ENCODE measurements around the gene METTL21A.

METTL21A gene

DNA sequence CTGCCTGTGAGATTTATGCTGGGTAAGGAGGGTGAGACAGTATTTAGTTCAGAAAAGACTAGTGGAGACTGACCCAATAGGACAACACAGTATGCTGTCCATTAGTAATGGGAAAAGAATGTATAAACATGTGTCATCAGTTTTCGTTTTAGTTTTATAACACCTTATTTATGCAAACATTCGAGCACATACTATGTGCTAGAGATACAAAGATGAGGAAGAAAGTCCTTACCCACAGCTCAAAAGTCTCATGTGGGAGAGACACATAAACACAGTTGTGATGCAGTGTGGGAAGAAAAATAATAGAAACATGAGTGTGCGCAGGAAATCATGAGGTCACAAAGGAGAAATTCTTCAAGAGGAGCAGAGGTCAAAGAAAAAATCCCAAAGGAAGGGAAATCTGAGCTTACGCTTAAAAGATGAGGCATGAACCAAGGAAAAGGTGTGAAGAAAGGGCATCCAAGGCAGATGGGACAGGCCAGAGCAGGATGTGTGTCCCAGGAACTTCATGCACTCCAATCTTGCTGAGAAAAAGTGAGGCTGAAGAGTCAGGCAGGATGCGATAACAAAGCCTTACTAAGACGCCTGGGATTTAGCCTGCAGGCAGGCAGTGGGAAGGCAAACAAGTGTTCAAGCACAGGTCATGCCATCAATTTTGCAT, 8.1 kb downstream of the METTL21A start:
- H3K4me3 ChIP-seq (ENCODE audit: severe bottlenecking): no peak overlapping the region
- H3K27ac ChIP-seq (ENCODE audit: poor library complexity, severe bottlenecking): peak overlapping the region; percentile 92
- TF ChIP-seq, protein P1, sequence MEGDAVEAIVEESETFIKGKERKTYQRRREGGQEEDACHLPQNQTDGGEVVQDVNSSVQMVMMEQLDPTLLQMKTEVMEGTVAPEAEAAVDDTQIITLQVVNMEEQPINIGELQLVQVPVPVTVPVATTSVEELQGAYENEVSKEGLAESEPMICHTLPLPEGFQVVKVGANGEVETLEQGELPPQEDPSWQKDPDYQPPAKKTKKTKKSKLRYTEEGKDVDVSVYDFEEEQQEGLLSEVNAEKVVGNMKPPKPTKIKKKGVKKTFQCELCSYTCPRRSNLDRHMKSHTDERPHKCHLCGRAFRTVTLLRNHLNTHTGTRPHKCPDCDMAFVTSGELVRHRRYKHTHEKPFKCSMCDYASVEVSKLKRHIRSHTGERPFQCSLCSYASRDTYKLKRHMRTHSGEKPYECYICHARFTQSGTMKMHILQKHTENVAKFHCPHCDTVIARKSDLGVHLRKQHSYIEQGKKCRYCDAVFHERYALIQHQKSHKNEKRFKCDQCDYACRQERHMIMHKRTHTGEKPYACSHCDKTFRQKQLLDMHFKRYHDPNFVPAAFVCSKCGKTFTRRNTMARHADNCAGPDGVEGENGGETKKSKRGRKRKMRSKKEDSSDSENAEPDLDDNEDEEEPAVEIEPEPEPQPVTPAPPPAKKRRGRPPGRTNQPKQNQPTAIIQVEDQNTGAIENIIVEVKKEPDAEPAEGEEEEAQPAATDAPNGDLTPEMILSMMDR (IDR thresholded peaks at IDR 0.05; ENCODE audit: poor library complexity, severe bottlenecking): no peak
- peaks cover 51% of the 10 kb centered on the region for H3K36me3 ChIP-seq (ENCODE audit: low read depth)
- H3K4me1 ChIP-seq (ENCODE audit: insufficient read depth, poor library complexity, severe bottlenecking): peaks cover 22% of the 10 kb centered on the region
- ATAC-seq (ENCODE audit: low read depth): peak; percentile 81
- no peaks in the 10 kb centered on the region for H3K27me3 ChIP-seq (ENCODE audit: insufficient read depth, poor library complexity, severe bottlenecking)
- H3K9me3 ChIP-seq (ENCODE audit: severe bottlenecking): no peaks in the 10 kb centered on the region
- peak; percentile 75 for DNase-seq (ENCODE audit: low spot score)

DNA sequence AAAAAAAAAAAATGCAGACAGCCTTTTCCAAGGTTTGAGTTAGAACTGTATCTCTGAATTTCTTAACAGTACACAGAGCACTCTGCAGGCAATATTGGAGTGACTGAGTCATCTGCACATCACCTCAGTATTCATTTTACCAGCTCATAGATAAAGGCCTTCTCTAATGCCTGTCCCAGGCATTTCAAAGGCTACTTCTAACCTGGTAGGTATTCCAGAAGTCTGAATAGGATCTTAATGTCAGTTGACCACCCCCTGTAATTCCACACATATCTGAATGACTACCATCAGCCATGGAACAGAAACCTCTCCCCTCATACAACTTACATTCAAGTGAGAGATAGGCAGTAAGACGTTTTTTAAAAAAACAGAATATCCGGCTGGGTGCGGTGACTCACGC, 9.0 kb downstream of the METTL21A start:
- DNase-seq (ENCODE audit: low spot score) (no peak), ATAC-seq (ENCODE audit: low read depth) (peak; percentile 61)
- Histone ChIP-seq H3K36me3 (ENCODE audit: low read depth) (peaks cover 49% of the 10 kb centered on the region), H3K9me3 (ENCODE audit: severe bottlenecking) (no peaks in the 10 kb centered on the region), H3K27ac (ENCODE audit: poor library complexity, severe bottlenecking) (peak overlapping the region; percentile 92), H3K27me3 (ENCODE audit: insufficient read depth, poor library complexity, severe bottlenecking) (no peaks in the 10 kb centered on the region), H3K4me3 (ENCODE audit: severe bottlenecking) (no peak overlapping the region), H3K4me1 (ENCODE audit: insufficient read depth, poor library complexity, severe bottlenecking) (peaks cover 22% of the 10 kb centered on the region)
- TF ChIP-seq, protein P1 (IDR thresholded peaks at IDR 0.05; ENCODE audit: poor library complexity, severe bottlenecking): no peak

DNA sequence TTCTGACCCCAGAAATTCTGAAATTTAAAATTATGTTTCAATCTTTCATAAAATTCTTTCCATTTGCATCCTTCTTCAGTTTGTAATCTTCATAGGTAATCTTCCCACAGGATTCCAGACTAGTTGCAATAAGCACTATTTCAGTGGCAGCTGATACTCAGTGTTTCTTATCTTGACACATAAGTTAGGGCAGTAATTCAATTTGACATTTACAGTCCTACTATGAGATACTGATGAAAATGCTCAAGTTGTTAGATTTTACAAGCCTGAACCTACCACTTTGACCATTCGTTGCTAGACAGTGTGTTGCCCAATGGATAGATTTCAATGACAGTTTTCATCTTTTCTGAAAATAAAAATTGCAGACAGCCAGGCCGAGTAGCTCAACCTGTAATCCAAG, 10.4 kb downstream of the METTL21A start:
- TF ChIP-seq, protein P1 (IDR thresholded peaks at IDR 0.05; ENCODE audit: poor library complexity, severe bottlenecking): no peak
- ATAC-seq (ENCODE audit: low read depth) (no peak), DNase-seq (ENCODE audit: low spot score) (no peak)
- Histone ChIP-seq H3K36me3 (ENCODE audit: low read depth) (peaks cover 36% of the 10 kb centered on the region), H3K4me1 (ENCODE audit: insufficient read depth, poor library complexity, severe bottlenecking) (peaks cover 22% of the 10 kb centered on the region), H3K27me3 (ENCODE audit: insufficient read depth, poor library complexity, severe bottlenecking) (no peaks in the 10 kb centered on the region), H3K27ac (ENCODE audit: poor library complexity, severe bottlenecking) (no peak overlapping the region), H3K4me3 (ENCODE audit: severe bottlenecking) (no peak overlapping the region), H3K9me3 (ENCODE audit: severe bottlenecking) (no peaks in the 10 kb centered on the region)

DNA sequence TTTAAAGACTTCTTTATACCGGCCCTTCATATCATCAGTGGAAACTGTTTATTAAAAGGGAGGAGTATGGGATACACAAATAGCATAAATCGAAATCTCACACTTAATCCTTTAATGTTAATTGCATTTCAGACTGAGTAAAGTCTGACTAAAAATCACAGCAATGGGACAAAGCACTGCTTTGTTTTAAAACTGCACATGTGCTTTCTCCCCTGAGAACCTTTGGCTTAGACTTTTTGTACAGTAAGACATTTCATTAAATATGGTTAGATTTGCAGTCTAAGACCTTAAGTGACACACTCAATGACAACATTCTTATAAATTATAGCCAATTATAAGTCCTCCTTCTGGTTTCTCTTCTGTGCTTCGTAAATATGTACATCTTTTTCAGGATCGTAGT, 12.5 kb downstream of the METTL21A start:
- H3K9me3 ChIP-seq (ENCODE audit: severe bottlenecking): no peaks in the 10 kb centered on the region
- no peak for ATAC-seq (ENCODE audit: low read depth)
- TF ChIP-seq, protein P1 (IDR thresholded peaks at IDR 0.05; ENCODE audit: poor library complexity, severe bottlenecking): no peak
- H3K4me1 ChIP-seq (ENCODE audit: insufficient read depth, poor library complexity, severe bottlenecking): peaks cover 15% of the 10 kb centered on the region
- H3K27ac ChIP-seq (ENCODE audit: poor library complexity, severe bottlenecking): no peak overlapping the region
- H3K27me3 ChIP-seq (ENCODE audit: insufficient read depth, poor library complexity, severe bottlenecking): no peaks in the 10 kb centered on the region
- no peak for DNase-seq (ENCODE audit: low spot score)
- peaks cover 25% of the 10 kb centered on the region for H3K36me3 ChIP-seq (ENCODE audit: low read depth)
- H3K4me3 ChIP-seq (ENCODE audit: severe bottlenecking): no peak overlapping the region

DNA sequence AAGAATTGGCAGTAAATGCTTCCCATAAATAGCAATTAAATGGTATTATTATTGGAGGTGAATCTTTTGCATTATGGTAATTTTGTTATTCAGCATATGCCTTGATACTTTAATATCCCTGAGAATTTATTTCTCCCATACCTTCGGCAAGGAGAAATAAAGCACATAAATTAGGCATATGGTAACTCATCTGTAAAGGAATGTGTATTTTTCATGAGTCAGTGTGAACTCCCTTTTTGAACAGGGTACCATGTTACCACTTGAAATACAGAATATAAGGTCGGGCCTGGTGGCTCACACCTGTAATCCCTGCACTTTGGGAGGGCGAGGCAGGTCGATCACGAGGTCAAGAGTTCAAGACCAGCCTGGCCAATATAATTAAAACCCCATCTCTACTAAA, 18.4 kb downstream of the METTL21A start:
- Histone ChIP-seq H3K27me3 (ENCODE audit: insufficient read depth, poor library complexity, severe bottlenecking) (no peaks in the 10 kb centered on the region), H3K27ac (ENCODE audit: poor library complexity, severe bottlenecking) (no peak overlapping the region), H3K9me3 (ENCODE audit: severe bottlenecking) (no peaks in the 10 kb centered on the region), H3K4me3 (ENCODE audit: severe bottlenecking) (no peak overlapping the region), H3K4me1 (ENCODE audit: insufficient read depth, poor library complexity, severe bottlenecking) (no peaks in the 10 kb centered on the region), H3K36me3 (ENCODE audit: low read depth) (peaks cover 8% of the 10 kb centered on the region; the same call in 1 of the 2 replicates)
- DNase-seq (ENCODE audit: low spot score) (no peak), ATAC-seq (ENCODE audit: low read depth) (no peak; the same call in 2 of the 3 replicates)
- TF ChIP-seq, protein P1 (IDR thresholded peaks at IDR 0.05; ENCODE audit: poor library complexity, severe bottlenecking): no peak

All from RWPE2 (cell line).